ENCODE measurements around the gene PCMTD2.

PCMTD2 gene

GRCh38 chr20:64239449-64240242, 15.9 kb upstream of the PCMTD2 start:
- DNase-seq, result no peak

- DNase-seq, result no peak
Measured at GRCh38 chr20:64240243-64241015, 15.1 kb upstream of the PCMTD2 start.

- DNase-seq, result no peak
Measured at GRCh38 chr20:64241061-64241460, 14.5 kb upstream of the PCMTD2 start.

- DNase-seq, result no peak
Measured at GRCh38 chr20:64242003-64242796, 13.3 kb upstream of the PCMTD2 start.

GRCh38 chr20:64242797-64243475, 12.6 kb upstream of the PCMTD2 start:
- DNase-seq, result no peak

- no peak for DNase-seq
Measured at GRCh38 chr20:64244281-64244805, 11.2 kb upstream of the PCMTD2 start.

- DNase-seq, result no peak
Measured at GRCh38 chr20:64244870-64245603, 10.5 kb upstream of the PCMTD2 start.

GRCh38 chr20:64245746-64246595, 9.6 kb upstream of the PCMTD2 start:
- no peak for DNase-seq

GRCh38 chr20:64246616-64247306, 8.8 kb upstream of the PCMTD2 start:
- DNase-seq, result no peak

- DNase-seq, result no peak
Measured at GRCh38 chr20:64247307-64247618, 8.3 kb upstream of the PCMTD2 start.

- no peak for DNase-seq
Measured at GRCh38 chr20:64247970-64248841, 7.3 kb upstream of the PCMTD2 start.

- no peak for DNase-seq
Measured at GRCh38 chr20:64250027-64250426, 5.5 kb upstream of the PCMTD2 start.

GRCh38 chr20:64253000-64253383, 2.6 kb upstream of the PCMTD2 start:
- DNase-seq, result no peak

- DNase-seq, result no peak
Measured at GRCh38 chr20:64253443-64253842, 2.1 kb upstream of the PCMTD2 start.

- DNase-seq, result no peak
Measured at GRCh38 chr20:64254156-64254555, 1.4 kb upstream of the PCMTD2 start.

- DNase-seq, result no peak
Measured at GRCh38 chr20:64254571-64255360, 782 bp upstream of the PCMTD2 start.

- no peak for DNase-seq
Measured at GRCh38 chr20:64256282-64256935, 861 bp downstream of the PCMTD2 start.

Measured in DMS153 (cell line).